Neutrophil (primary cell): ENCODE data around the gene NR1H2.

Experiments used
- H3K27ac ChIP-seq: fragments of 200-600 bp; sonication (generic); 2 replicates; pipeline ENCODE4 v1.5.1; 2016; ENCODE audit warnings: mild to moderate bottlenecking, moderate library complexity
- H3K27me3 ChIP-seq: fragments of 200-600 bp; sonication (generic); 2 replicates; pipeline ENCODE4 v1.6.0; 2016; ENCODE audit warnings: mild to moderate bottlenecking
- H3K36me3 ChIP-seq: fragments of 200-600 bp; sonication (generic); 2 replicates; pipeline ENCODE4 v1.5.1; 2017
- H3K4me1 ChIP-seq, 2 experiments: fragments of 200-600 bp in 1 of 2; sonication (generic) in 1 of 2; 1 replicate in 1 of 2; 2 replicates in 1 of 2; pipeline versions ENCODE4 v1.5.1 to v1.6.1; 2013 to 2016; ENCODE audit warnings: low read depth in 1 of 2, low read length in 1 of 2, mild to moderate bottlenecking in 1 of 2, moderate library complexity in 1 of 2; ENCODE audit not compliant: control insufficient read depth in 1 of 2, insufficient read depth in 1 of 2
- H3K4me3 ChIP-seq, 2 experiments: fragments of 200-600 bp in 1 of 2; sonication (generic) in 1 of 2; 1 replicate in 1 of 2; 2 replicates in 1 of 2; pipeline ENCODE4 v1.5.1; 2013 to 2016; ENCODE audit warnings: low read depth in 1 of 2, low read length in 1 of 2, mild to moderate bottlenecking in 1 of 2, moderate library complexity in 1 of 2
- H3K9me3 ChIP-seq: fragments of 200-600 bp; sonication (generic); 2 replicates; pipeline ENCODE4 v1.5.1; 2016
- TF ChIP-seq, protein P1 (sequence below): fragments of 200-600 bp; sonication (generic); IDR thresholded peaks from 2 replicates; pipeline ENCODE4 v1.5.1; 2016; ENCODE audit warnings: antibody characterized with exemption

The NR1H2 gene

DNA sequence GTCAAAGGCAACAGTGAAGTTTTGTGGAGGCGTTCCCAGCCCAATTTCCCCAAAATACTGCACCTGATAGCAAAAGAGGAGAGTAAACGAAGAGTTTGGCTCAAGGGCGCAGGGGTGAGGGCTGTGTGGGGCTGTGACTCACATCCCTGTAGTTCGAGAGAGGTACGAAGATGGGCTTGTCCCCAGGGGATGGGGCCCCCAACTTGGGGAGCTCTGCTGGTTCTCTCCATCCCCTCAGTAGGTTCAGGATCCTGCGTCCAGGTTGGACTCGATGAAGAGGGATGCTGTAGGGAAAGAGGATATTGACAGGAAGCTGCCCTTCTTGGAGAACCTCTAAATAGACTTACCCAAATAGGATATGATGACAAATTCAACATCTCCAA lies 14.2 kb upstream of the NR1H2 start:
- no peak overlapping the region for H3K4me3 ChIP-seq
- TF ChIP-seq, protein P1, sequence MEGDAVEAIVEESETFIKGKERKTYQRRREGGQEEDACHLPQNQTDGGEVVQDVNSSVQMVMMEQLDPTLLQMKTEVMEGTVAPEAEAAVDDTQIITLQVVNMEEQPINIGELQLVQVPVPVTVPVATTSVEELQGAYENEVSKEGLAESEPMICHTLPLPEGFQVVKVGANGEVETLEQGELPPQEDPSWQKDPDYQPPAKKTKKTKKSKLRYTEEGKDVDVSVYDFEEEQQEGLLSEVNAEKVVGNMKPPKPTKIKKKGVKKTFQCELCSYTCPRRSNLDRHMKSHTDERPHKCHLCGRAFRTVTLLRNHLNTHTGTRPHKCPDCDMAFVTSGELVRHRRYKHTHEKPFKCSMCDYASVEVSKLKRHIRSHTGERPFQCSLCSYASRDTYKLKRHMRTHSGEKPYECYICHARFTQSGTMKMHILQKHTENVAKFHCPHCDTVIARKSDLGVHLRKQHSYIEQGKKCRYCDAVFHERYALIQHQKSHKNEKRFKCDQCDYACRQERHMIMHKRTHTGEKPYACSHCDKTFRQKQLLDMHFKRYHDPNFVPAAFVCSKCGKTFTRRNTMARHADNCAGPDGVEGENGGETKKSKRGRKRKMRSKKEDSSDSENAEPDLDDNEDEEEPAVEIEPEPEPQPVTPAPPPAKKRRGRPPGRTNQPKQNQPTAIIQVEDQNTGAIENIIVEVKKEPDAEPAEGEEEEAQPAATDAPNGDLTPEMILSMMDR, result no peak
- no peaks in the 10 kb centered on the region for H3K9me3 ChIP-seq
- H3K4me1 ChIP-seq, result peaks cover 3 to 9% of the 10 kb centered on the region in 2 experiments
- peaks cover 27% of the 10 kb centered on the region for H3K27me3 ChIP-seq
- no peak overlapping the region for H3K27ac ChIP-seq
- H3K36me3 ChIP-seq, result no peaks in the 10 kb centered on the region

DNA sequence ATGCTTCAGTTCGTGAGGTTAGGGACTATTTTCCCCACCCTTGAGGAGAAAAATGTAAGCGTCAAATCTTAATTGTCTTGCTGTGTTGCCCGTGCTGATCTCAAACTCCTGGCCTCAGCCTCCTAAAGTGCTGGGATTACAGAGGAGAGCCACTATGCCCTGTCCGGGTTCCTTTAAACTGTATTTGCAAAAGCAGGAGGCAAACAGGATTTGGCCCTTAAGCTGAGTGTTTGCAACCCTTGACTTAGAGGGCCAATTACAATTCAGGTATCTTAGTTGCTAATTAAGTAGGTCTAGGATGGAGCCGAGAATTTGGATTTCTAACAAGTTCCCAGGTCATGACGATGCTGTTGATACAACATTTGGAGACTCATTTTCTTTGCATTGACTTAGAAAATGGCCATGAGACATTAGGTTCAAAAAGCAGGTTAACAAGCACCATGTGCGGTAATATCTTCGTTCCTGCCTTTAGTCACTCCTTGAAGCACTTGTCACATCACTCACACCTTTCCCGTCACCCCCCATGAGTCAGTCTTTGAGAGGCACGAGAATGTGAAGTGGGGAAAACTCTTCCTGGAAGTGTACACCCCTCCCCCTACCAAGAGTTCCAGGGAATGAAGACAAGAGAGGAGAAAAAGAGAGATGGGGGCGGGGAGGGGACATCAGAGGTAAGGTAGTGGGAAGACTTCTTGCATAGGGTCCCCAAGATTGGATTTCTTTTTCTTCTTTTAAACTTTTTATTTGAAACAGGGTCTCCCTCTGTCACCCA lies 13.4 kb upstream of the NR1H2 start:
- peaks cover 2 to 7% of the 10 kb centered on the region in 2 experiments for H3K4me1 ChIP-seq
- H3K27me3 ChIP-seq, result peaks cover 20% of the 10 kb centered on the region
- no peaks in the 10 kb centered on the region for H3K36me3 ChIP-seq
- H3K9me3 ChIP-seq, result no peaks in the 10 kb centered on the region
- TF ChIP-seq, protein P1, result no peak
- H3K27ac ChIP-seq, result no peak overlapping the region
- H3K4me3 ChIP-seq, result no peak overlapping the region

DNA sequence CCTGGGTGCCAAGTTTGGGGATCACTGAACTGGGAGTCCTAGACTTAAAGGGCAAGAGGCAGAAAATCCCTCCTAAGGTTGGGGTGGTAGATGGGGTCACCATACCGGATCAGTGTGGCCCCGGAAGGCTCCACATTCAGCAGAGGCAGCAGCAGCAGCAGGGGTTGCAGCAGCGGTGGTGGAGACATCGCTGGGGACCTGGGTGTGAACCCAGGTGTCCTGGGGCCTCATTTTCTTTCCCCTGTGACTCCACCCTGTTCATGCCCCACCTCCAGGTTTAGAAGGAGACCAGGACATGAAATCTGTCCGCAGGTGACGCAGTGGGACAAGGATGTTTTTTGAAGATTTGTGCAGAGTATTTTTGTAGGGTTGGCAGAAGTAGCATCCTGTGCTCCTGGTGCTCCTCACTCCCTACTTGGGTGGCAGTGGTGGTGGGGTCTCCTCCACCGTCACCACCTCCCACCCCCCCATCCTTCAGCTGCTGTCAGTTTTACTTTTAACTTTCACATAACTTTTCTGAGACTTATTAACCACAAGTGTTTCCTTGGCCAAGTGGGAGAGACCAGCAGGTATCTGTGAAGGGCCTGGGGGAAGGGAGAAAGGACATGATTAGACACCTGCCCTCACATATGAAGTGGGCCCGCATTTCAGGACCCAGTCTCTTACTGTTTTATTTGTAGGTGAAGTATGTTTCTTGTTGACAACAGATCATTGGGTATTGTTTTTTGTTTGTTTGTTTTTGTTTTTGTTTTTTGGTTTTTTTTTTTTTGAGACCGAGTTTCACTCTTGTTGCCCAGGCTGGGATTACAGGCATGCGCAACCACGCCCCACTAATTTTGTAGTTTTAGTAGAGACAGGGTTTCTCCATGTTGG lies 10.6 kb upstream of the NR1H2 start, which contains the start of gene NAPSA:
TSS of gene NAPSA (minus strand) at position 206 of the 873 bp plus-strand sequence. CDS start at position 188, 18 bp downstream.
- Histone ChIP-seq H3K4me1 (peaks cover 6 to 10% of the 10 kb centered on the region in 2 experiments), H3K27ac (no peak within 1 kb of the TSS), H3K9me3 (no peaks in the 10 kb centered on the region), H3K27me3 (peaks cover 12% of the 10 kb centered on the region), H3K4me3 (no peak within 1 kb of the TSS), H3K36me3 (no peaks in the 10 kb centered on the region)
- TF ChIP-seq, protein P1, result no peak

DNA sequence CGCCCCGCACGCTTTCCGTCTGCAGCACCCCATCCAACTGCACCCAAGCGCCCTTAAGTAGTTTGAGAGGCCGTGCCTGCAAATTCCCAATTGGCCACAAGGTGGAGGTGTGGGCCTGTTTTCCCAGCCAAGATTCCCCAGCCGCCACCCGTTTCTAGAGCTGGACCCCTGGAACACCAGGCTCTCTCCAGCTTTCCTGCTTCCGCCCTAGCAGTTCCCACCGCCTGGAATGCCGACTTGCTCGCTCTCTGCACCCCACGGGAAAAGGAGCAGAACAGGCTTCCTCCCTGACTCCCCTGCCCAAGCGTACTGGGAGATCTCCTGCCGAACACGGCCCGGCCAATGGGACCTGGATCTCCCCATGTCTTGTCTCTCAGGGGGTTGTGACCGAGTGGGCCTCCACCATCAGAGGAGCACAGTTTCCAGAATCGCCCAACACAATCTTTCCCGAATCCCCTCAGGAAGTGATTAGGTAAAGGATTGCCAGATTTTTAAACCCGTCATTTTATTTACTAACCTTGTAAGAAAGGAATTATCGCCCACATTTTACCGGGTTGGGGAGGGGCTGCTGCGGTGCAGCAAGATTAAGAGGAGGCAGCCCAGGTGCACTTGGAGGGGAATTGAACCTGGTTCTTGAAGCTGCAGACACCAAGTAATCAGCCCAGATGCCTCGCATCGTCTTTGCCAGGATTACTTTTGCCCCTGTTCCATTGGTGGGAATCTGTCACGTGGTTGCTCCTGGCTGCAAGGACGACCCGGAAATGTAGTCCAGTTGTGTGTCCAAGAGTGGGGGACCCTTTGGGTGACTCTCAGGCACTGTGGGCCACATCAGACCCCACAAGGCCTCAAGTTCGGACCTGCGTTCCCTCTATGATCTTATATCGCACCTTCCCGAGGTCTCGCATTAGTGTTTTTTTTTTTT lies 7.3 kb upstream of the NR1H2 start:
- Histone ChIP-seq H3K4me3 (peak overlapping the region; percentile 66 to 87), H3K36me3 (no peaks in the 10 kb centered on the region), H3K9me3 (no peaks in the 10 kb centered on the region), H3K27me3 (no peaks in the 10 kb centered on the region), H3K27ac (peak overlapping the region; percentile 63), H3K4me1 (peaks cover 6 to 10% of the 10 kb centered on the region in 2 experiments)
- TF ChIP-seq, protein P1, result peak; percentile 96

DNA sequence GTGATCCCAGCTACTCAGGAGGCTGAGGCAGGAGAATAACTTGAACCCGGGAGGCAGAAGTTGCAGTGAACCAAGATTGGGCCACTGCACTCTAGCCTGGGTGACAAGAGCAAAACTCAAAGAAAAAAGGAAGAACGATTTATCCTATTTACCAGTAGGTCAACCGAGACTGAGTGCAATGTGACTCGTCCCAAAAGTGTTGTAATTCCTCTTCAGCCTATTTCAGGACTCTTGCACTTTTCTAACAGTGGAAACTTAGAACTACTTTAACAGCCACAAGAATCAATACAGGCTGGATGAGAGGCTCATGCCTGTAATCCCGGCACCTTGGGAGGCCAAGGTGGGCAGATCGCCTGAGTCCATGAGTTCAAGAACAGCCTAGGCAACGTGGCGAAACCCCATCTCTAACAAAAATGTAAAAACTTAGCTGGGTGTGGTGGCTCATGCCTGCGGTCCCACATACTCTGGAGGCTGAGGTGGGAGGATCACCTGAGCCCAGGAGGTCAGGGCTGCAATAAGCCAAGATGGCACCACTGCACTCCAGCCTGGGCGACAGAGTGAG lies 4.3 kb upstream of the NR1H2 start:
- Histone ChIP-seq H3K4me1 (peaks cover 10 to 16% of the 10 kb centered on the region in 2 experiments), H3K36me3 (peaks cover 6% of the 10 kb centered on the region), H3K27me3 (no peaks in the 10 kb centered on the region), H3K27ac (no peak overlapping the region), H3K4me3 (no peak overlapping the region), H3K9me3 (no peaks in the 10 kb centered on the region)
- TF ChIP-seq, protein P1, result no peak
